Measurements from ENCODE around the gene C22orf15.

- no peak for TF ChIP-seq CTCF (IDR thresholded peaks at IDR 0.05)
- TF ChIP-seq POLR2A (IDR thresholded peaks at IDR 0.05) = no peak
Observed at GRCh38 chr22:23804781-23805291, 42.0 kb downstream of the C22orf15 start.
